Activated T-helper 1 cell treated with Interleukin-2 at 50 U/mL for 16 hours (primary cell): ENCODE results near the gene OR5K4.
"Not testable (repeated sequence)": the region's sequence is repeated elsewhere in the genome, so short reads cannot be mapped to it uniquely, and the experiment has no call there.

Experiments used
- DNase-seq: peaks from one replicate; pipeline ENCODE4 v3.0.0-alpha.2; 2020; ENCODE audit warnings: low read depth

OR5K4 gene

DNA sequence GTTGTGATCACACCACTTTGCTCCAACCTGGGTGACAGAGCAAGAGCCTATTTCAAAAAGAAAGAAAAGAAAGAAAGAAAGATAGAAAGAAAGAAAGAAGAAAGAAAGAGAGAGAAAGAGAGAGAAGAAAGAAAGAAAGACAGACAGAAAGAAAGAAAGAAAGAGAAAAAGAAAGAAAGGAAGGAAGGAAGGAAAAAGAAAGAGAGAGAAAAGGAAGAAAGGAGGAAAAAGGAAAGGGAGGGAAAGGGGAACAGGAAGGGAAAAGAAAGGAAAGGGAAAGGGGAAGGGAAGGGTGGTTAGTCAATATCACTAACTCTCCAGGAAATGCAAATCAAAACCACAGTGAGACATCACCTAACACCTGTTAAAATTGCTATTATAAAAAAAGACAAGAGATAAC is 18.2 kb downstream of the OR5K4 start:
- no peak for DNase-seq

GRCh38 chr3:98372445-98372844 is 18.8 kb downstream of the OR5K4 start:
- DNase-seq: no peak

GRCh38 chr3:98376631-98377030 is 23.0 kb downstream of the OR5K4 start:
- no peak for DNase-seq

DNA sequence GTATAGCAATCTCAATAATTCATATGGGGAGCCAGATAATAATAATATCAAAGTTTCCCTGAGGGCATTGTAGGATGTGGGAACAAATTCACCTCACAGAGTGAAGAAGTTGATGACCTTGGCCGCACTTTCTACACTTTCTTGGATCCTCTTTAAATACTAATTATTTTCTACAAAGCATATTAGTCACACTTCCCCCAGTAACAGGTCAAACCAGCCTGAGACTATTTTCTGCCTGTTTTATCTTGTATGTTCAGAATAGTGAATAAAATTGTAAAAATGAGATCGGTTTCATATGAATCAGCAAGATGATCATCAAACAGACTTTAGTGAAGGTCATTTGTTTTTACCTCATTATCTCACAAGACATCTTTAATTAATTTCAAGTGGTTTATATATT is 34.5 kb downstream of the OR5K4 start:
- DNase-seq: no peak

GRCh38 chr3:98390366-98390765 is 36.7 kb downstream of the OR5K4 start, which contains the start of gene OR5K3:
Gene OR5K3, plus strand, starts transcription at chr3:98390666. Its CDS starts 0 bp downstream, at chr3:98390666.
- DNase-seq: no peak

DNA sequence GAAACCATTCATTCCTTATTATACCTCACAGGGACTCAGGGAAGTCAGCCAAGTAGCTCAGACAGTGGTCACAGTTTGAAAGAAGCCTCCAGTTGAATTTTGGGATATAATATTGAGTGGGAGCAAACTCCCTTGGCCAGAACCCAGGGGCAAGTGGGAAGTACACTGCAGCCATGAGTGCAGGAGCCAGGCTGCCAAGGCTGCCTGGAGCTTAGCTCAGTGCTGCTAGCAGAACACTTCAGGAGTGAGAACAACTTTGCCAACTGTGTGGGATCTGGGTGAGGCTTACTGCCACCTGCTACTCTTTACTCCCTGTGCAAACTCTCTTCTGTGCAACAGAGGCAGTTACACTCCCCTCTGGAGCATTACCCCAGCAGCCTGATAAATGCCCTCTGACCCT is 41.4 kb downstream of the OR5K4 start:
- DNase-seq: no peak

GRCh38 chr3:98396482-98396881 is 42.8 kb downstream of the OR5K4 start:
- DNase-seq: not testable (repeated sequence)

- DNase-seq: no peak
Measured at GRCh38 chr3:98398513-98398912, 44.9 kb downstream of the OR5K4 start.

DNA sequence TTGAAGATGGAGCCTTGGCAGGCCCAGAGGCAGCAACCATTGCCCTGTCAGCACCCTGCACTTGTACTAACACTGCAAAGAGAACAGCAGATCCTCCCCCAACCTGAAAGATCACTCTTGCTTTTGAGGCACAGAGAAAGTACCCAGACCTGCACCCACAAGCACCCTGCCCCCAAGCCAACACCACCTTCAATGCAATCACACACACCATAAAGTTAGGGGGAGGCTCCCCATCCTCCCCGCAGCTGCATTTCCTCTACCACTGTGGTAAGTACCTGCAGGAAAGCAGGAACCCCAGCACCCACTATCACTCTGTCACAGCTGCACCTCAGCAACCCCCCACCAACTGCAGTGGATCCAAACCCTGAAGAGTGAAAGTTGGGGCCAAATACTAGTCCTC is 48.9 kb downstream of the OR5K4 start:
- DNase-seq: no peak

DNA sequence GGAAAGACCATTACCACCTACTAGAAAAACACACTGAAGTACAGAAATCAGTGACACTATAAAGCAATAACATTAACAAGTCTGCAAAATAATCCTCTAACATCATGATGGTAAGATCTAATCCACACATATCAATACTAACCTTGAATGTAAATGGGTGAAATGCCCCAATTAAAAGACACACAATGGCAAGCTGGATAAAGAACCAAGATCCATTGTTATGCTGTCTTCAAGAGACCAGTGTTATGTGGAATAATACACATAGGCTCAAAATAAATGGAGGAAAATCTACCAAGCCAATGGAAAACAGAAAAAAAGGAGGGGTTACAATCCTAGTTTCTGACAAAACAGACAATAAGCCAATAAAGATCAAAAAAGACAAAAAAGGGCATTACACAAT is 50.4 kb downstream of the OR5K4 start:
- no peak for DNase-seq
